Activated CD8-positive, alpha-beta memory T cell treated with anti-CD3 and anti-CD28 coated beads for 1 hour (primary cell): Measurements from ENCODE around the gene C16orf78.
A peak's percentile ranks its signal among the peaks of the same experiment; 100 is the strongest.

Experiments used
- DNase-seq, 2 donors: peaks; one replicate each; pipeline ENCODE4 v3.0.0-alpha.2; 2020; ENCODE audit warnings: low read depth in 1 of 2; ENCODE audit errors: extremely low read depth in 1 of 2

Gene C16orf78

GRCh38 chr16:49428808-49429207 lies 55.2 kb downstream of the C16orf78 start:
- DNase-seq: no peak

- no peak for DNase-seq
These were observed 57.4 kb downstream of the C16orf78 start for GRCh38 chr16:49431040-49431439.

- DNase-seq: no peak
These were observed 58.1 kb downstream of the C16orf78 start for GRCh38 chr16:49431591-49432290.

GRCh38 chr16:49434733-49435132 lies 61.1 kb downstream of the C16orf78 start:
- no peak for DNase-seq

- no peak for DNase-seq
These were observed 62.6 kb downstream of the C16orf78 start for GRCh38 chr16:49436181-49436580.

- DNase-seq: no peak
These were observed 63.7 kb downstream of the C16orf78 start for GRCh38 chr16:49437344-49437743.

GRCh38 chr16:49439050-49439449 lies 65.4 kb downstream of the C16orf78 start:
- DNase-seq: no peak

GRCh38 chr16:49439676-49440075 lies 66.1 kb downstream of the C16orf78 start:
- no peak for DNase-seq

- no peak for DNase-seq
These were observed 66.8 kb downstream of the C16orf78 start for GRCh38 chr16:49440156-49441065.

- peak; percentile 30 to 43 for DNase-seq
These were observed 67.8 kb downstream of the C16orf78 start for GRCh38 chr16:49441366-49441780.

- no peak for DNase-seq
These were observed 69.2 kb downstream of the C16orf78 start for GRCh38 chr16:49442805-49443204.

GRCh38 chr16:49443576-49443975 lies 70.0 kb downstream of the C16orf78 start:
- DNase-seq: no peak

- DNase-seq: no peak
These were observed 73.2 kb downstream of the C16orf78 start for GRCh38 chr16:49446805-49447204.
